ENCODE results near the gene NDEL1.

The NDEL1 gene

GRCh38 chr17:8468980-8469379 lies 33.3 kb downstream of the NDEL1 start:
- no peak overlapping the region for H2AFZ ChIP-seq (ENCODE audit: low read depth, low read length)
- H3K27me3 ChIP-seq (ENCODE audit: insufficient read depth, low read length, poor library complexity): no peaks in the 10 kb centered on the region
- no peak for ATAC-seq (ENCODE audit: insufficient read depth, low read depth)
- peaks cover 34% of the 10 kb centered on the region for H4K20me1 ChIP-seq (ENCODE audit: insufficient read depth, low read length)
- no peak overlapping the region for H3K9ac ChIP-seq (ENCODE audit: low read depth, low read length)
- peaks cover 74% of the 10 kb centered on the region for H3K36me3 ChIP-seq (ENCODE audit: insufficient read depth, low read length)
- H3K9me3 ChIP-seq (ENCODE audit: insufficient read depth, low read length, severe bottlenecking): no peaks in the 10 kb centered on the region
- H3K4me3 ChIP-seq (ENCODE audit: low read depth in 1 of 2, low read length in 2 of 2): no peak overlapping the region
- no peak overlapping the region for H3K4me2 ChIP-seq (ENCODE audit: insufficient read depth, low read length)
- H3K27ac ChIP-seq (ENCODE audit: low read length): no peak overlapping the region
- no peak for DNase-seq
- no peaks in the 10 kb centered on the region for H3K4me1 ChIP-seq (ENCODE audit: insufficient read depth, low read length)
- no peak for TF ChIP-seq EZH2 (IDR thresholded peaks at IDR 0.05; ENCODE audit: borderline replicate concordance, low read depth, low read length, severe bottlenecking)
- TF ChIP-seq CTCF (IDR thresholded peaks at IDR 0.05; ENCODE audit: borderline replicate concordance, extremely low read depth, low read length, poor library complexity, severe bottlenecking): no peak
- H3K79me2 ChIP-seq (ENCODE audit: insufficient read depth, low read length): peaks cover 14% of the 10 kb centered on the region

- Histone ChIP-seq H2AFZ (ENCODE audit: low read depth, low read length) (no peak overlapping the region), H3K4me2 (ENCODE audit: insufficient read depth, low read length) (no peak overlapping the region), H3K27me3 (ENCODE audit: insufficient read depth, low read length, poor library complexity) (no peaks in the 10 kb centered on the region), H4K20me1 (ENCODE audit: insufficient read depth, low read length) (peaks cover 29% of the 10 kb centered on the region), H3K9ac (ENCODE audit: low read depth, low read length) (no peak overlapping the region), H3K27ac (ENCODE audit: low read length) (no peak overlapping the region), H3K4me1 (ENCODE audit: insufficient read depth, low read length) (no peaks in the 10 kb centered on the region), H3K36me3 (ENCODE audit: insufficient read depth, low read length) (peaks cover 74% of the 10 kb centered on the region), H3K4me3 (ENCODE audit: low read depth in 1 of 2, low read length in 2 of 2) (no peak overlapping the region), H3K9me3 (ENCODE audit: insufficient read depth, low read length, severe bottlenecking) (no peaks in the 10 kb centered on the region), H3K79me2 (ENCODE audit: insufficient read depth, low read length) (peaks cover 5% of the 10 kb centered on the region)
- TF ChIP-seq EZH2 (IDR thresholded peaks at IDR 0.05; ENCODE audit: borderline replicate concordance, low read depth, low read length, severe bottlenecking) (no peak), CTCF (IDR thresholded peaks at IDR 0.05; ENCODE audit: borderline replicate concordance, extremely low read depth, low read length, poor library complexity, severe bottlenecking) (no peak)
- DNase-seq (no peak), ATAC-seq (ENCODE audit: insufficient read depth, low read depth) (no peak)
These were observed 34.3 kb downstream of the NDEL1 start for GRCh38 chr17:8469964-8470363.

DNA sequence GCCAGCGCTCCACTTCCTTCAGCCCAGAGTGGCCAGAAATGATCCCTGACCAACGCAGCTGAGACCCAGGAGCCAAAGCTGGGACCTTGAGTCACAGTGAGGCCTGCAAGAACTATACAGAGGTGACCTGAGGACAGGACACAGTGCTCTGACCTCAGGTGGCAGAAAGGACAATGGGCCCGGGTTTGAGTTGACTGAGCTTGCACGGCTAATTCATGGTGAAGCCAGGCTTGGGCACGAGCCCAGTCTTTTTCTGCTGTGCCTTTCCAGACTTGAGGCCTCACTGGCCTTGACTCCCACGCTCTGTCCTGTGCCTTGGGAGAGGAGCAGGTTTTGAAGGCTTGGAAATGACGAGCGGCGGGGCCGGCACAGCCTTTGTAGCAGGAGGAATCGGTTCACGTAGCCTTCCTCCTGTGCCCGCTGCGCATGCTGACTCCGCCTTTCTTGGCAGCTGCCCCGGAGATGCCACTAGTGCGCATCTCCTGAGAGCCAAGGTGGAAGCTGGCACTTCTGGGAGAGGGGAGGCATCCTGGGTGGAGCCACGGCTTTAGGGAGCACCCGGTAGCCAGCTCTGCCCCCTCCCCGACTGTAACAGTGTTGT lies 34.9 kb downstream of the NDEL1 start:
- H3K9ac ChIP-seq (ENCODE audit: low read depth, low read length): no peak overlapping the region
- DNase-seq (no peak), ATAC-seq (ENCODE audit: insufficient read depth, low read depth) (no peak)

More for the DNA sequence above, 34.9 kb downstream of the NDEL1 start:
- H3K79me2 ChIP-seq (ENCODE audit: insufficient read depth, low read length): peaks cover 2% of the 10 kb centered on the region
- H2AFZ ChIP-seq (ENCODE audit: low read depth, low read length): no peak overlapping the region
- no peak overlapping the region for H3K4me2 ChIP-seq (ENCODE audit: insufficient read depth, low read length)
- peaks cover 25% of the 10 kb centered on the region for H4K20me1 ChIP-seq (ENCODE audit: insufficient read depth, low read length)
- peaks cover 78% of the 10 kb centered on the region for H3K36me3 ChIP-seq (ENCODE audit: insufficient read depth, low read length)
- no peak overlapping the region for H3K27ac ChIP-seq (ENCODE audit: low read length)
- no peaks in the 10 kb centered on the region for H3K9me3 ChIP-seq (ENCODE audit: insufficient read depth, low read length, severe bottlenecking)
- H3K4me3 ChIP-seq (ENCODE audit: low read depth in 1 of 2, low read length in 2 of 2): no peak overlapping the region
- H3K4me1 ChIP-seq (ENCODE audit: insufficient read depth, low read length): no peaks in the 10 kb centered on the region
- TF ChIP-seq EZH2 (IDR thresholded peaks at IDR 0.05; ENCODE audit: borderline replicate concordance, low read depth, low read length, severe bottlenecking): no peak
- no peak for TF ChIP-seq CTCF (IDR thresholded peaks at IDR 0.05; ENCODE audit: borderline replicate concordance, extremely low read depth, low read length, poor library complexity, severe bottlenecking)
- no peaks in the 10 kb centered on the region for H3K27me3 ChIP-seq (ENCODE audit: insufficient read depth, low read length, poor library complexity)

Data from DND-41 (cell line).